GM23338 (cell line): ENCODE measurements around the gene HADH. TPM values are rescaled to one million over a fixed set of nuclear protein-coding genes. Genes with fewer than 3 reads are reported as not detected.

Experiments used
- ATAC-seq: fragments of 200-7000 bp; cut with Tn5 transposase; 3 replicates; pipeline ENCODE4 v1.9.1; 2020
- DNase-seq: peaks from one replicate; pipeline ENCODE4 v3.0.0-alpha.2; 2015; ENCODE audit warnings: low spot score
- H2AFZ ChIP-seq: fragments of 200-600 bp; sonication (generic); 2 replicates; pipeline ENCODE4 v1.8.0; 2016; ENCODE audit warnings: antibody characterized with exemption, mild to moderate bottlenecking, moderate library complexity
- H3F3A ChIP-seq: fragments of 200-600 bp; sonication (generic); replicated peaks from 2 replicates; pipeline ENCODE4 v1.8.0; 2017; ENCODE audit warnings: antibody characterized with exemption, mixed run types, low read depth
- H3K27ac ChIP-seq: fragments of 200-600 bp; sonication (generic); 2 replicates; pipeline ENCODE4 v1.6.1; 2016; ENCODE audit warnings: low read depth
- H3K27me3 ChIP-seq: fragments of 200-600 bp; sonication (generic); 2 replicates; pipeline ENCODE4 v1.8.0; 2016; ENCODE audit warnings: mild to moderate bottlenecking, mixed run types, moderate library complexity; ENCODE audit not compliant: insufficient read depth
- H3K36me3 ChIP-seq: fragments of 200-600 bp; sonication (generic); 2 replicates; pipeline ENCODE4 v1.8.0; 2016; ENCODE audit warnings: mild to moderate bottlenecking; ENCODE audit not compliant: insufficient read depth
- H3K4me1 ChIP-seq: fragments of 200-600 bp; sonication (generic); 2 replicates; pipeline ENCODE4 v1.8.0; 2016; ENCODE audit warnings: mild to moderate bottlenecking, moderate library complexity; ENCODE audit not compliant: insufficient read depth
- H3K4me2 ChIP-seq: fragments of 200-600 bp; sonication (generic); 2 replicates; pipeline ENCODE4 v1.7.1; 2017; ENCODE audit warnings: mixed run types
- H3K4me3 ChIP-seq: fragments of 200-600 bp; sonication (generic); 2 replicates; pipeline ENCODE4 v1.6.1; 2016; ENCODE audit warnings: mixed run types
- H3K79me2 ChIP-seq: fragments of 200-600 bp; sonication (generic); replicated peaks from 2 replicates; pipeline ENCODE4 v1.8.0; 2017; ENCODE audit warnings: mild to moderate bottlenecking; ENCODE audit not compliant: insufficient read depth
- H3K9me2 ChIP-seq: fragments of 200-600 bp; sonication (generic); 2 replicates; pipeline ENCODE4 v1.8.0; 2017; ENCODE audit not compliant: insufficient read depth
- H4K20me1 ChIP-seq: fragments of 200-600 bp; sonication (generic); replicated peaks from 2 replicates; pipeline ENCODE4 v1.8.0; 2017; ENCODE audit warnings: mild to moderate bottlenecking; ENCODE audit not compliant: insufficient read depth
- H3K27ac Mint-ChIP-seq: 2 replicates; pipeline ENCODE4 v1.8.0; 2020; ENCODE audit warnings: inconsistent platforms, mild to moderate bottlenecking, moderate library complexity, mixed read lengths
- H3K27me3 Mint-ChIP-seq: 3 replicates; pipeline ENCODE4 v1.8.0; 2022; ENCODE audit warnings: low read depth, mild to moderate bottlenecking, moderate library complexity, mixed read lengths, inconsistent platforms; ENCODE audit not compliant: insufficient read depth, poor library complexity
- H3K36me3 Mint-ChIP-seq: 3 replicates; pipeline ENCODE4 v1.8.0; 2021; ENCODE audit warnings: low read depth, mild to moderate bottlenecking, inconsistent platforms, moderate library complexity, mixed read lengths
- H3K4me1 Mint-ChIP-seq: 3 replicates; pipeline ENCODE4 v1.8.0; 2020; ENCODE audit warnings: mild to moderate bottlenecking, inconsistent platforms, mixed read lengths
- H3K4me3 Mint-ChIP-seq: 3 replicates; pipeline ENCODE4 v1.8.0; 2021; ENCODE audit warnings: moderate library complexity, mild to moderate bottlenecking, inconsistent platforms, mixed read lengths
- H3K9me3 Mint-ChIP-seq: 3 replicates; pipeline ENCODE4 v1.8.0; 2020; ENCODE audit warnings: moderate library complexity, mild to moderate bottlenecking, inconsistent platforms, mixed read lengths
- CREB1 ChIP-seq: fragments of 250-450 bp; sonication (Bioruptor Pico); IDR thresholded peaks from 2 replicates; pipeline ENCODE4 v1.5.0; 2020; ENCODE audit warnings: low read depth, mild to moderate bottlenecking, moderate library complexity
- CTCF ChIP-seq, 2 experiments: fragments of 200-600 bp in 1 of 2; sonication (generic) in 1 of 2; conservative IDR thresholded peaks; 2 replicates each; pipeline versions ENCODE4 v1.5.1 to v1.6.1; 2016 to 2017; ENCODE audit warnings: antibody characterized with exemption in 2 of 2, low read depth in 2 of 2, mild to moderate bottlenecking in 2 of 2, moderate library complexity in 1 of 2
- ETS1 ChIP-seq: IDR thresholded peaks from 2 replicates; pipeline ENCODE4 v1.6.1; 2016; ENCODE audit warnings: antibody characterized with exemption
- EZH2 ChIP-seq: fragments of 200-600 bp; sonication (generic); IDR thresholded peaks from one replicate; pipeline ENCODE4 v1.8.0; 2017; ENCODE audit warnings: antibody characterized with exemption, mild to moderate bottlenecking, low read depth; ENCODE audit not compliant: unreplicated experiment
- EZH2phosphoT487 ChIP-seq: fragments of 200-600 bp; sonication (generic); IDR thresholded peaks from one replicate; pipeline ENCODE4 v1.8.1; 2018; ENCODE audit warnings: antibody characterized with exemption; ENCODE audit not compliant: unreplicated experiment
- JUNB ChIP-seq: IDR thresholded peaks from one replicate; pipeline ENCODE4 v1.6.1; 2016; ENCODE audit warnings: antibody characterized with exemption; ENCODE audit not compliant: unreplicated experiment
- NANOG ChIP-seq: IDR thresholded peaks from 2 replicates; pipeline ENCODE4 v1.6.1; 2016; ENCODE audit warnings: antibody characterized with exemption, borderline replicate concordance
- POLR2AphosphoS5 ChIP-seq: IDR thresholded peaks from 2 replicates; pipeline ENCODE4 v1.6.1; 2016; ENCODE audit warnings: antibody characterized with exemption, low read depth
- REST ChIP-seq: IDR thresholded peaks from one replicate; pipeline ENCODE4 v1.6.1; 2018; ENCODE audit warnings: antibody characterized with exemption; ENCODE audit not compliant: unreplicated experiment
- STAT1 ChIP-seq: IDR thresholded peaks from one replicate; pipeline ENCODE4 v1.6.1; 2016; ENCODE audit warnings: antibody characterized with exemption; ENCODE audit not compliant: unreplicated experiment
- ZNF114 ChIP-seq: fragments of 250-450 bp; sonication (Bioruptor Pico); IDR thresholded peaks from 2 replicates; pipeline ENCODE4 v1.5.0; 2020; ENCODE audit warnings: mild to moderate bottlenecking, moderate library complexity
- ZNF331 ChIP-seq: fragments of 250-450 bp; sonication (Bioruptor Pico); IDR thresholded peaks from 2 replicates; pipeline ENCODE4 v1.5.0; 2020; ENCODE audit warnings: low read depth, mild to moderate bottlenecking, moderate library complexity
- ZNF462 ChIP-seq: fragments of 250-450 bp; sonication (Bioruptor Pico); IDR thresholded peaks from 2 replicates; pipeline ENCODE4 v1.5.0; 2020; ENCODE audit warnings: mild to moderate bottlenecking, moderate library complexity
- polyA plus RNA-seq: library from polyadenylated mRNA; unstranded; fragments of >200 nt; fragmentation: Nextera tagmentation; extraction: Ambion mirVana; gene quantifications from 2 replicates; pipeline ENCODE4 v1.2.1, GENCODE V29; 2016
- total RNA-seq: library from RNA; depleted of rRNA; stranded (reverse); fragments of >200 nt; shearing (Covaris generic); gene quantifications from 2 replicates; pipeline ENCODE4 v1.2.3, GENCODE V29; 2014

The HADH gene
- total and polyA plus RNA-seq, 2 experiments from 2014 or later, result 39.1 to 39.2 TPM

GRCh38 chr4:108029016-108029720 is 39.5 kb downstream of the HADH start (continued):
- no peak for TF ChIP-seq EZH2phosphoT487

- ATAC-seq, result no peak
- Mint-ChIP-seq H3K27ac (no peak overlapping the region), H3K9me3 (no peaks in the 10 kb centered on the region), H3K27me3 (no peaks in the 10 kb centered on the region), H3K4me1 (peaks cover 4% of the 10 kb centered on the region; the same call in 1 of the 3 replicates), H3K4me3 (no peak overlapping the region), H3K36me3 (peaks cover 44% of the 10 kb centered on the region)
- Histone ChIP-seq H3F3A (no peaks in the 10 kb centered on the region), H3K4me3 (no peak overlapping the region), H2AFZ (no peak overlapping the region), H3K79me2 (no peaks in the 10 kb centered on the region), H3K4me2 (no peak overlapping the region), H3K27me3 (no peaks in the 10 kb centered on the region), H3K27ac (no peak overlapping the region), H3K9me2 (no peaks in the 10 kb centered on the region), H3K4me1 (no peaks in the 10 kb centered on the region), H3K36me3 (peaks cover 14% of the 10 kb centered on the region), H4K20me1 (no peaks in the 10 kb centered on the region; the same call in 1 of the 2 replicates)
- DNase-seq, result no peak
- TF ChIP-seq POLR2AphosphoS5, result no peak
- TF ChIP-seq EZH2, result no peak
- TF ChIP-seq ZNF114, result no peak
- no peak for TF ChIP-seq ZNF462 (CRISPR knock-in tag)
- TF ChIP-seq NANOG, result no peak
- TF ChIP-seq STAT1, result no peak
- no peak for TF ChIP-seq JUNB
- TF ChIP-seq EZH2phosphoT487, result no peak
- TF ChIP-seq CREB1 (CRISPR knock-in tag), result no peak
- TF ChIP-seq CTCF (conservative IDR thresholded peaks at IDR 0.05; ENCODE audit: low read depth in 2 of 2), result no peak
- TF ChIP-seq ZNF331 (CRISPR knock-in tag), result no peak
- TF ChIP-seq ETS1, result no peak
- no peak for TF ChIP-seq REST
Observed at GRCh38 chr4:108029731-108030130, 40.0 kb downstream of the HADH start.
